ENCODE results near the gene ZNF580. TPM values are rescaled to one million over a fixed set of nuclear protein-coding genes. Genes with fewer than 3 reads are reported as not detected.

ZNF580 gene
- total RNA-seq, 2 donors from 2014 or later = 46.1 to 47.8 TPM

DNA sequence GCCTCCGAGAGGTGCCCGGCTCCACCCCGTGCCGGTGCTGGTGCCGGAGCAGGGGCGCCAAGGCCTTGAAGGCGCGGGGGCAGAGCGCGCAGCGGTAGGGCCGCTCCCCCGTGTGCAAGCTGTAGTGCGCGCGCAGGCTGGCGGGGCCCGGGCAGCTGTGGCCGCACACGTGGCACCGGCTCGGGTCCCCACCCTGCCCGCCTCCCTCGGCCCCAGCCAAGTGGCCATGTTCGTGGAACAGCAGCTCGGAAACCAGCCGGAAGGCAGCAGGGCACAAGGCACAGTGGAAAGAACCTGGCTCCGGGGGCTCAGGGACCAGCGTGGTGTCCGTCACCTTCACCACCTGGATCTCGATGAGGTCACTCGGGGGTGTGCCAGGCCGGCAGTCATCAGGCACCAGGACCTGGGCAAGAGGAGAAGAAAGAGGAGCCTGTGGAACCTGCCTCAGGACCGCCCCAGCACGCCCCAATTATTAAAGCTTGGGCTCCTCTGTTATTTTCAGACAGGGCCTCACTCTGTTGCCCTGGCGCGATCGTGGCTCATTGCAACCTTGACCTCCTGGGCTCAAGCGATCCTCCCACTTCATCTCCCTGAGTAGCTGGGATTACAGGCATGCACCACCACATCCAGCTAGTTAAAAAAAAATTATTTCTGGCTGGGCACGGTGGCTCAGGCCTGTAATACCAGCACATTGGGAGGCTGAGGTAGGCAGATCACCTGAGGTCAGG is 18.4 kb upstream of the ZNF580 start:
- Mint-ChIP-seq H3K4me3 (no peak overlapping the region), H3K4me1 (ENCODE audit: low read depth) (peaks cover 53% of the 10 kb centered on the region), H3K9me3 (no peaks in the 10 kb centered on the region), H3K27ac (no peak overlapping the region), H3K27me3 (ENCODE audit: low read depth) (no peaks in the 10 kb centered on the region), H3K36me3 (ENCODE audit: insufficient read depth in 2 of 2) (peaks cover 0 to 16% of the 10 kb centered on the region in 2 donors)
- no peak for DNase-seq
- no peak for ATAC-seq (replicated peaks in 1 of 2)

DNA sequence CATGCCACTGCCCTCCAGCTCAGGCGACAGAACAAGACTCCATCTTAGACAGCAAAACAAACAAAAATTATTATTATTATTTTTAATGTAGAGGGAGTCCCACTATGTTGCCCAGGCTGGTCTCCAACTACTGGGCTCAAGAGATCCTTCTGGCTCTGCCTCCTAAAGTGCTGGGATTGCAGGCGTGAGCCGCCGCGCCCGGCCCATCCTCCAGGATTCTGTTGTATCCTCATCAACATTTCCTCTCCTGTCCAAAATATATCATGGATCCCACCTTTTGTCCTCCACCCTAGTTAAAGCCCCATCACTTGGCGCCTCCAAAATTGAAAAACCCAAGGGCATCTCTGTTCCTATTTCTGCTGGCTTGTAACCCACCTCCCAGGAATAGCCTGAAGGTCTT is 17.7 kb upstream of the ZNF580 start:
- ATAC-seq (replicated peaks in 1 of 2) (no peak), DNase-seq (no peak)
- Mint-ChIP-seq H3K9me3 (no peaks in the 10 kb centered on the region), H3K4me3 (no peak overlapping the region), H3K36me3 (ENCODE audit: insufficient read depth in 2 of 2) (peaks cover 0 to 15% of the 10 kb centered on the region in 2 donors), H3K27me3 (ENCODE audit: low read depth) (peaks cover 4% of the 10 kb centered on the region), H3K4me1 (ENCODE audit: low read depth) (peaks cover 53% of the 10 kb centered on the region), H3K27ac (no peak overlapping the region)

DNA sequence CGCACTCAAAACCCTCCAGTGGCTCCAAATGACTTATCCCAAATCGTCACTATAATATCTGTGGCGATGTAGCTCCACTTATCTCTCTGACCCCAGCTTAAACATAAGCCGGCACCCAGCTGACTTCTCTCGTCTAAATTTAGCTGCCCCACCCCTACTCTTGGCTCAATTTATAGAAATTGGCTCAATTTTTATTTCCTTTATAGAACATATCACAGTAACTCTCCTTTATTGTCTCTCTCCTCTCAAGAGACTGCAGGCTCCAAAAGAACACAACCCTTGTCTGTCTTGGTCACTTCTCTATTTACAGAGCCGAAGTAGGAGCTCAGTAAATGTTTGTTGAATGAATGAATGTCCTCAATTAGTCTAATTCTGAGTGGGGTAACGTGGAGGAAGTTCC is 17.2 kb upstream of the ZNF580 start:
- ATAC-seq (replicated peaks in 1 of 2) = no peak
- Mint-ChIP-seq H3K27ac (peak overlapping the region; percentile 97), H3K4me3 (peak overlapping the region in 1 of 2 donors; percentile 88), H3K9me3 (no peaks in the 10 kb centered on the region), H3K4me1 (ENCODE audit: low read depth) (peaks cover 53% of the 10 kb centered on the region), H3K27me3 (ENCODE audit: low read depth) (peaks cover 6% of the 10 kb centered on the region), H3K36me3 (ENCODE audit: insufficient read depth in 2 of 2) (peaks cover 0 to 11% of the 10 kb centered on the region in 2 donors)
- DNase-seq = no peak

DNA sequence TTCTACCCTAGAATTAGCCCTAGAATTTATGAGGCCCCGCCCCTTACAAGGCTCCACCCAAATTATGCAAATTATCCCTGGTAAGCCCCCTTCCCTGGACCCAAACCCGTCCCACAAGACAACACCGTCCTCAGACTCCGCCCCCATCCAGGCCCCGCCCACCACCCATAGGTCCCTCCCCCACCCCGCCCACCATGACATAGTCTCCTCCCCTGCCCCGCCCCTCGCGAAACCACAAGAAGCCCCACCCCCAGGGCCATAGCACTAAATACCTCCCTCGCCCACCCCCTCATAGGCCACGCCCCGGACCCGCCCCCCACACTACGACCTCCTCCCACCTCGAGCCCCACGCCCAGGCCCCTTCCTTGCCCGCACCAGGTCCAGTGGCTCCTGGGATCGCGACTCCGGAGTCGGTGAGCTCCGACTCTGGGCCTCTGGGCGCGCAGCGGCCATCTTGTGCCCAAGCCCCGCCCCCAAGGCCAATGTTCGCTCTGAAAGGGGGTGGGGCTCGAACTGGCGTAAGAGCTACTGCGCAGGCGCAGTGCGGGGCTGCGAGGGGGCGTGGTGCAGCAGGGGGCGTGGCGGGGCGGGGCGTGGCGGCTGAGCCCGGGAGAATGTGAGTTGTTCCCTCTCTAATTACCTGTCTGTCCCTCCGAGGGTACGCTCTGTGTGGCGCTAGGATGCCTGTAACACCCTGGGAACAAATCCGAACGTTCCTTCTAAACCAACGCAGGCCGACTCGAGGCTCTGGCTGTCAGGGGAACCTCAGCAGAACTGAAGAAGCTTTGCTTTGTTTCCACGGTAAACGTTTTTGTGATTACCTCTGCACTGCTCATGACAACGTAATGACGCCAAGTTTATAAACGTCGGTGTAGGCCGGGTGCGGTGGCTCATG is 16.4 kb upstream of the ZNF580 start, which contains the start of gene ZNF784:
ZNF784 (minus strand) TSS at position 458 of the 895 bp plus-strand sequence; CDS start at position 453, 5 bp downstream.
- peaks cover 6% of the 10 kb centered on the region for H3K27me3 Mint-ChIP-seq (ENCODE audit: low read depth)
- H3K4me3 Mint-ChIP-seq = peak within 1 kb of the TSS; percentile 85 to 88

DNA sequence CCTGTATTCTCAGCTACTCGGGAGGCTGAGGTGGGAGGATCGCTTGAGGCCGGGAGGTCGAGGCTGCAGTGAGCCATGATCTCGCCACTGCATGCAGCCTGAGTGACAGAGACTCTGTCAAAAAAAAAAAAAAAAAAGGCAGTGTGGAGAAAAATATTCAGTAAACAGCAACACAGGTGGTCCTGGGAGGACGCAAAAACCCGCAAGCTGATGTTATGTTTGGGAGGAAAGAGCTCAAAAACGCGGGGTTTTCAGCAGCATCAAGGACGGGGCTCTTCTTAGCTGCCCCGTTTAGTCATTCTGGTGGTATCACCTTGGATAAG is 15.8 kb upstream of the ZNF580 start:
- peak overlapping the region; percentile 85 to 88 for H3K4me3 Mint-ChIP-seq
- ATAC-seq (replicated peaks in 1 of 2) = no peak
- DNase-seq = no peak
- H3K27ac Mint-ChIP-seq = peak overlapping the region; percentile 97
- peaks cover 6% of the 10 kb centered on the region for H3K27me3 Mint-ChIP-seq (ENCODE audit: low read depth)
- no peaks in the 10 kb centered on the region for H3K9me3 Mint-ChIP-seq
- H3K4me1 Mint-ChIP-seq (ENCODE audit: low read depth) = peaks cover 46% of the 10 kb centered on the region
- peaks cover 0 to 3% of the 10 kb centered on the region in 2 donors for H3K36me3 Mint-ChIP-seq (ENCODE audit: insufficient read depth in 2 of 2)

More for the DNA sequence above, 16.4 kb upstream of the ZNF580 start, which contains the start of gene ZNF784:
- H3K9me3 Mint-ChIP-seq = no peaks in the 10 kb centered on the region
- H3K4me1 Mint-ChIP-seq (ENCODE audit: low read depth) = peaks cover 52% of the 10 kb centered on the region
- peak within 1 kb of the TSS; percentile 97 for H3K27ac Mint-ChIP-seq
- peaks cover 0 to 8% of the 10 kb centered on the region in 2 donors for H3K36me3 Mint-ChIP-seq (ENCODE audit: insufficient read depth in 2 of 2)
- peak; percentile 67 to 72 for ATAC-seq (replicated peaks in 1 of 2)
- DNase-seq = peak; percentile 92 to 96

DNA sequence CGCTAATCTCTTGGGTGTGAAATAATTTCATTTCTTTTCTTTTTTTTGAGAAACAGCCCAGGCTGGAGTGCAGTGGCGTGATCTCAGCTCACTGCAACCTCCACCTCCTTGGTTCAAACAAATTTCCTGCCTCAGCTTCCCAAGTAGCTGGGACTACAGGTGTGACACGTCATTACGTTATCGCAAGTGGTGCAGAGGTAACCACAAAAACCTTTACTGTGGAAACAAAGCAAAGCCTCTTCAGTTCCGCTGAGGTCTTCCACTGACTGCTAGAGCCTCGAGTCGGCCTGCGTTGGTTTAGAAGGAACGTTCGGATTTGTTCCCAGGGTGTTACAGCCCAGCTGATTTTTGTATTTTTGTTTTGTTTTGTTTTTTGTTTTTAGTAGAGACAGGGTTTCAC is 14.5 kb upstream of the ZNF580 start:
- H3K27me3 Mint-ChIP-seq (ENCODE audit: low read depth) = peaks cover 6% of the 10 kb centered on the region
- H3K9me3 Mint-ChIP-seq = no peaks in the 10 kb centered on the region
- H3K27ac Mint-ChIP-seq = peak overlapping the region; percentile 86
- ATAC-seq (replicated peaks in 1 of 2) (peak; percentile 67 to 70), DNase-seq (peak; percentile 67)
- peaks cover 35% of the 10 kb centered on the region for H3K4me1 Mint-ChIP-seq (ENCODE audit: low read depth)
- no peaks in the 10 kb centered on the region for H3K36me3 Mint-ChIP-seq (ENCODE audit: insufficient read depth in 2 of 2)
- peak overlapping the region; percentile 69 to 83 for H3K4me3 Mint-ChIP-seq

DNA sequence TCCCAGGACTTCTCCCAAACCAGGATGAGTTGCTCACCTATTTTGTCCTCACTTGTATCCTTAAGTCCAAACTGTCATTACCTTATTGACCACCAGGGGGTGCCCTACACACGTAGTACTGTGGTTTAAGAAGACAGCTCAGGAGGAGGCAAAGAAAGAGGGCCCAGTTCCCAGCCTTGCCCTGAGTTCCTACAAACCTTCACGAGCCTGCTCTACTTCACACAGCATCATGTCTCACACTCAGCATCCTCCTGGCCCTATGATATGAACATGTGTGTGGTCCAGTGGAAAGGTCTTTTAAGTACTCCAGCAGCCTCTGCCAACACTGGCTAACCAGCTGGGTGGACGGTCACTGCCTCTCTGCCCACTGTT is 8.4 kb upstream of the ZNF580 start:
- H3K4me3 Mint-ChIP-seq = peak overlapping the region; percentile 15 to 54

DNA sequence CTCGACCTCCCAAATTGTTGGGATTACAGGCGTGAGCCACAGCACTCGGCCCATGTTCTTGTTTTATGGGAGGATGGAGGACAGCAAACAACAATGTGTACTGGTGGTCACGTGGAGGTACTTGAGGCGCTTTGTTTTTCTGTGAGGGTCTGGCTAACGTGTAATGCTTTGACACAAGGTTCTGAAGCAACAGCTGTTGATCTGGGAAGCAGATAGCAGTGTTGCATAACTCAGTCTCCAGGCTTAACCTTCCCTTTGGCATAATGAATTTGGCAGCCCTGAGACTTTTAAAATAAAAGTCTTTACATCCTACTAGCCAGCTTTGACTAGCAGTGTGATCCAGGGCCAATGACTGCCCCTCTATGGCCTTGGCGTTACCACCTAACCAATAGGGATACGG is 6.9 kb upstream of the ZNF580 start:
- ATAC-seq (replicated peaks in 1 of 2) (no peak), DNase-seq (no peak)
- Mint-ChIP-seq H3K27ac (no peak overlapping the region), H3K36me3 (ENCODE audit: insufficient read depth in 2 of 2) (peaks cover 10% of the 10 kb centered on the region in 2 donors), H3K4me3 (peak overlapping the region; percentile 95 to 99), H3K4me1 (ENCODE audit: low read depth) (peaks cover 64% of the 10 kb centered on the region), H3K27me3 (ENCODE audit: low read depth) (no peaks in the 10 kb centered on the region), H3K9me3 (no peaks in the 10 kb centered on the region)

More for the DNA sequence above, 8.4 kb upstream of the ZNF580 start:
- peak; percentile 38 to 41 for ATAC-seq (replicated peaks in 1 of 2)
- Mint-ChIP-seq H3K9me3 (no peaks in the 10 kb centered on the region), H3K27ac (no peak overlapping the region), H3K27me3 (ENCODE audit: low read depth) (peaks cover 6% of the 10 kb centered on the region), H3K4me1 (ENCODE audit: low read depth) (peaks cover 52% of the 10 kb centered on the region), H3K36me3 (ENCODE audit: insufficient read depth in 2 of 2) (peaks cover 7 to 10% of the 10 kb centered on the region in 2 donors)
- peak; percentile 91 to 94 for DNase-seq

DNA sequence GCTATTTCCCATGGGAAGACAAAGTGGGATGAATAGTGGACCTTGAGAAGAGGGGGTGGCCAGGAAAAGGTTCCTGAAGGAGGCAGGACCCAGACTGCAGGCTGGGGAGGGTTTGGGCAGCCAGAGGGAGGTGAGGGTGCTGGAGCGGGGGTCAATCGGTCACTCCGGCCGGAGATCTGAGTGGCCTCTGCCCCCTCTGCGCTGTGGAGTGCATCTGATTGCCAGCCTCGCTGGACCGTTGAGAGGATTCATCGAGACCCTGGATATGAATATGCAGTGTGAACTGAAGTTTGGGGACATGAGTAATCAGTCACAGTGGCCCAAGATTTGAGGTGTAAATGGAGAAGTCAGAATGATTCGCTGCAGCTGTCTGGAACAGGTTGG is 5.5 kb upstream of the ZNF580 start:
- Mint-ChIP-seq H3K36me3 (ENCODE audit: insufficient read depth in 2 of 2) (peaks cover 12 to 13% of the 10 kb centered on the region in 2 donors), H3K27ac (peak overlapping the region; percentile 100), H3K27me3 (ENCODE audit: low read depth) (no peaks in the 10 kb centered on the region), H3K4me3 (peak overlapping the region; percentile 95 to 99), H3K9me3 (peaks cover 0 to 2% of the 10 kb centered on the region in 2 donors), H3K4me1 (ENCODE audit: low read depth) (peaks cover 78% of the 10 kb centered on the region)
- ATAC-seq (replicated peaks in 1 of 2) (peak; percentile 10 to 41), DNase-seq (peak in 1 of 2 donors; percentile 21)

DNA sequence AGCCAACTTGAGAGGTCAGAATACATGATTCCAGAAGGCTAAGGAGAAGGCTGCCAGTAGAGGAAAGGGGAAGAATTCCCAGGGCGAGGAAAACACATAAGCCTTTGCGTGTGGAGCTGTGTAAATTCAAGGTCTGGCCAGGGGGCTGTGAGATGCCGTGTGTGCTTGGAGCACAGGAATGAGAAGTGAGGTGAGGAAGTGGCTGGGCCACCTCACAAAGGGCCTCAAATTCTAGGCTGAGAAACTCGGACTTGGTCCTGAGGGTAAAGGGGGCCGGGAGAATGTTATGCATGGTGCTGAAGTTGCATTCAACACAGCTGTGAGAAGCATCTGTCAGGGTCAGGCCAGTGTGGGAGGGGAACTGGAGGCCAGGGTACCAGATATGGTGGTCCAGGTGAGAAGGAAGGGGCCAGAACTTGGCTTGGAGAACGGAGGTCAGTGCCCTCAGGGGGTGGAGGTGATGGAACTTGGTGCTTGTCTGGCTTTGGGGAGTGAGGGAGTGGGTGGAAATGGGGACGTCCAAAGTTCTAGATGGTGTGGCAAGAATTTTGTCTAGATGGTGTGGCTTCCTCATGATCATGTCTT is 4.9 kb upstream of the ZNF580 start:
- Mint-ChIP-seq H3K9me3 (peaks cover 0 to 2% of the 10 kb centered on the region in 2 donors), H3K27ac (peak overlapping the region; percentile 100), H3K4me3 (peak overlapping the region; percentile 95 to 99), H3K4me1 (ENCODE audit: low read depth) (peaks cover 81% of the 10 kb centered on the region), H3K36me3 (ENCODE audit: insufficient read depth in 2 of 2) (peaks cover 12 to 13% of the 10 kb centered on the region in 2 donors), H3K27me3 (ENCODE audit: low read depth) (no peaks in the 10 kb centered on the region)
- ATAC-seq (replicated peaks in 1 of 2) (no peak), DNase-seq (no peak)

DNA sequence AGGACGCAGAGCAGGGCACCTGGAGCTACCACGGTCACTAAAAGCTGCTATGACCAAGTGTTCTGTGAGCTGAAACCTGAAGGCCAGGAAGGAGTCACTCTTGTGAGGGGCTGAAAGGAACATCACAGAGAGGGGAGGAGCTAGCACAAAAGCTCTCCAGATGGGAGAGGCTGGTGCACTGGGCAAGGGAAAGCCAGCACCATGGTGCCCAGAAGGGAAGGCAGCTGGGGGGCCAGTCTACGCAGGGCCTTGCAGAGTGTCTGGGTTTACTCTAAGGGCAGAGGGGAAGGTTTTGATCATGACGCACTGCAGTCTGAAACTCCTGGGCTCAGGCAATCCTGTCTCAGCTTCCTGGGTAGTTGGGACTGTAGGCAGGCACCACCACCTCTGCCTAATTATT is 4.1 kb upstream of the ZNF580 start:
- DNase-seq = no peak
- Mint-ChIP-seq H3K9me3 (peaks cover 0 to 2% of the 10 kb centered on the region in 2 donors), H3K36me3 (ENCODE audit: insufficient read depth in 2 of 2) (peaks cover 13 to 14% of the 10 kb centered on the region in 2 donors), H3K27me3 (ENCODE audit: low read depth) (no peaks in the 10 kb centered on the region), H3K4me1 (ENCODE audit: low read depth) (peaks cover 76% of the 10 kb centered on the region), H3K4me3 (peak overlapping the region; percentile 95 to 99), H3K27ac (peak overlapping the region; percentile 100)
- no peak for ATAC-seq (replicated peaks in 1 of 2)

DNA sequence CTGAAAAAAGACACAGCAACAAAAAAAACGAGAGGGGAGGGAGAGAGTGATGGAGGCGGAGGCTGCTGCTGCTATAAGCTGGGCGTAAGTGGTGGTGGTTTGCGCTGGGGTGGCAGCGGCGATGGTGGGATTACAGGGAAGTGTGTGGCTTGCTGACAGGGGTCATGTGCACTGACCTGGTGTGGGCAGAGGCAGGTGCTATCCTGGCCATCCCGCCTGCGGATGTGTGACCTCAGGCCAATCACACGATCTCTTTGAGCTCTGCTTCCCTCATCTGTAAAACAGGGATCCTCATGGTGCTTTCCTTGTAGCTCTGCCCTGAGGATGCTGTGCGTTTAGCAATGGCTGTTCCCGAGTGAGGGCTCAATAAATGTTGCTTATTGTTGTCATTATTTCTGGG is 3.3 kb upstream of the ZNF580 start:
- Mint-ChIP-seq H3K4me1 (ENCODE audit: low read depth) (peaks cover 72% of the 10 kb centered on the region), H3K4me3 (peak overlapping the region; percentile 37 to 95), H3K27ac (peak overlapping the region; percentile 58), H3K9me3 (peaks cover 0 to 2% of the 10 kb centered on the region in 2 donors), H3K27me3 (ENCODE audit: low read depth) (no peaks in the 10 kb centered on the region), H3K36me3 (ENCODE audit: insufficient read depth in 2 of 2) (peaks cover 14 to 18% of the 10 kb centered on the region in 2 donors)
- no peak for DNase-seq
- ATAC-seq (replicated peaks in 1 of 2) = no peak
